ENCODE results near the gene RBM47. TPM values are rescaled to one million over a fixed set of nuclear protein-coding genes. Genes with fewer than 3 reads are reported as not detected.
"Not testable (repeated sequence)": the region's sequence is repeated elsewhere in the genome, so short reads cannot be mapped to it uniquely, and the experiment has no call there.

RBM47 gene
- total RNA-seq, 1 experiment from 2014 or later = 5.2 TPM

GRCh38 chr4:40563401-40563800 lies 66.3 kb downstream of the RBM47 start:
- no peak for DNase-seq (ENCODE audit: low spot score)

- no peak for DNase-seq (ENCODE audit: low spot score)
Observed at GRCh38 chr4:40562681-40563080, 67.0 kb downstream of the RBM47 start.

GRCh38 chr4:40562208-40562607 lies 67.5 kb downstream of the RBM47 start:
- DNase-seq (ENCODE audit: low spot score) = no peak

- not testable (repeated sequence) for DNase-seq (ENCODE audit: low spot score)
Observed at GRCh38 chr4:40561543-40562177, 68.0 kb downstream of the RBM47 start.

GRCh38 chr4:40559585-40560465 lies 69.8 kb downstream of the RBM47 start:
- no peak for DNase-seq (ENCODE audit: low spot score)

- DNase-seq (ENCODE audit: low spot score) = no peak
Observed at GRCh38 chr4:40557736-40558135, 71.9 kb downstream of the RBM47 start.

- DNase-seq (ENCODE audit: low spot score) = no peak
Observed at GRCh38 chr4:40555176-40555900, 74.3 kb downstream of the RBM47 start.

GRCh38 chr4:40554641-40555040 lies 75.0 kb downstream of the RBM47 start:
- not testable (repeated sequence) for DNase-seq (ENCODE audit: low spot score)

- DNase-seq (ENCODE audit: low spot score) = no peak
Observed at GRCh38 chr4:40553995-40554394, 75.7 kb downstream of the RBM47 start.

- DNase-seq (ENCODE audit: low spot score) = peak; percentile 53
Observed at GRCh38 chr4:40552536-40552935, 77.1 kb downstream of the RBM47 start.

- not testable (repeated sequence) for DNase-seq (ENCODE audit: low spot score)
Observed at GRCh38 chr4:40551568-40552136, 78.0 kb downstream of the RBM47 start.

- peak; percentile 64 for DNase-seq (ENCODE audit: low spot score)
Observed at GRCh38 chr4:40550948-40551462, 78.7 kb downstream of the RBM47 start.

GRCh38 chr4:40550196-40550595 lies 79.5 kb downstream of the RBM47 start:
- no peak for DNase-seq (ENCODE audit: low spot score)

GRCh38 chr4:40548256-40548655 lies 81.4 kb downstream of the RBM47 start:
- peak; percentile 49 for DNase-seq (ENCODE audit: low spot score)

GRCh38 chr4:40547789-40548132 lies 81.9 kb downstream of the RBM47 start:
- DNase-seq (ENCODE audit: low spot score) = no peak

- no peak for DNase-seq (ENCODE audit: low spot score)
Observed at GRCh38 chr4:40546969-40547788, 82.5 kb downstream of the RBM47 start.

GRCh38 chr4:40546506-40546905 lies 83.2 kb downstream of the RBM47 start:
- no peak for DNase-seq (ENCODE audit: low spot score)

GRCh38 chr4:40545487-40545886 lies 84.2 kb downstream of the RBM47 start:
- not testable (repeated sequence) for DNase-seq (ENCODE audit: low spot score)

- DNase-seq (ENCODE audit: low spot score) = no peak
Observed at GRCh38 chr4:40544221-40544620, 85.4 kb downstream of the RBM47 start.

GRCh38 chr4:40540800-40541199 lies 88.9 kb downstream of the RBM47 start:
- no peak for DNase-seq (ENCODE audit: low spot score)

GRCh38 chr4:40536032-40536431 lies 93.6 kb downstream of the RBM47 start:
- no peak for DNase-seq (ENCODE audit: low spot score)
